Adrenal gland (tissue), 19 donors: ENCODE results near the gene PRAMEF15. TPM values are rescaled to one million over a fixed set of nuclear protein-coding genes. Genes with fewer than 3 reads are reported as not detected.
A peak's percentile ranks its signal among the peaks of the same experiment; 100 is the strongest.
"Not testable (repeated sequence)": the region's sequence is repeated elsewhere in the genome, so short reads cannot be mapped to it uniquely, and the experiment has no call there.

Experiments used
- DNase-seq, 7 donors: peaks; one replicate each; pipeline ENCODE4 v3.0.0-alpha.2; 2019 to 2020
- H3K27ac ChIP-seq, 5 donors: fragments of 200-600 bp; sonication (generic) in 4 of 5; 1 replicate in 3 of 5; 2 replicates in 2 of 5; pipeline versions ENCODE4 v1.5.1 to v1.8.0; 2016 to 2020; ENCODE audit warnings: mild to moderate bottlenecking in 1 of 5
- H3K27me3 ChIP-seq: fragments of 200-600 bp; 2 replicates; pipeline ENCODE4 v1.8.0; 2021
- H3K36me3 ChIP-seq, 2 donors: fragments of 200-600 bp; replicated peaks in 1 of 2; 1 replicate in 1 of 2; 2 replicates in 1 of 2; pipeline versions ENCODE4 v1.5.1 to v1.8.0; 2018 to 2022
- H3K4me1 ChIP-seq, 2 donors: fragments of 200-600 bp; replicated peaks in 1 of 2; 1 replicate in 1 of 2; 2 replicates in 1 of 2; pipeline versions ENCODE4 v1.5.1 to v1.8.0; 2018 to 2021
- H3K4me3 ChIP-seq, 4 donors: fragments of 200-600 bp; sonication (generic) in 3 of 4; one replicate each; pipeline ENCODE4 v1.5.1; 2016 to 2018
- H3K9me3 ChIP-seq, 3 donors: fragments of 200-600 bp; sonication (generic) in 1 of 3; replicated peaks in 1 of 3; 1 replicate in 2 of 3; 2 replicates in 1 of 3; pipeline versions ENCODE4 v1.5.1 to v1.8.0; 2016 to 2021
- WGBS, 4 donors: extraction: QIAGEN DNeasy Blood & Tissue Kit in 2 of 4; methylation state at CpG; one replicate each; pipeline versions ENCODE4 v1.1.5 to v1.1.7; 2013 to 2017; 5-methylcytosine and 5-hydroxymethylcytosine counted together
- intact Hi-C, 2 donors: fragments of 100-400 bp; cut with DNase I; formaldehyde crosslinking; loops; one replicate each; pipeline versions ENCODE4 v1.14.1 to v1.15.0; 2022 to 2023
- long read RNA-seq, 10 donors: library from polyadenylated mRNA in 3 of 10; unstranded in 2 of 10; stranded (forward) in 1 of 10; transcript quantifications; one replicate each; pipeline ENCODE4 v2.0.0 and lab custom pipeline, GENCODE V29; 2021 to 2026
- polyA plus RNA-seq, 3 donors: library from polyadenylated mRNA; stranded (reverse); fragments of 200-250 nt in 2 of 3; fragments of 350-450 nt in 1 of 3; fragmentation: Illumina TruSeq in 1 of 3; extraction: RNeasy Lipid Tissue Mini Kit (QIAGEN cat#74804) in 1 of 3; gene quantifications; one replicate each; pipeline ENCODE4 v1.2.3, GENCODE V29; 2013 to 2014
- total RNA-seq, 9 donors: library from RNA; depleted of rRNA in 4 of 9; stranded (reverse); fragments of >200 nt in 4 of 9; fragments of 120-200 nt in 1 of 9; fragmentation: NEBNext Ultra II Directional in 1 of 9; extraction: Animal tissue kit (Norgen Biotek cat#: 25700) in 1 of 9; gene quantifications; one replicate each; pipeline versions ENCODE4 v1.1.0 to v1.2.4, GENCODE V29; 2013 to 2023
- TF ChIP-seq, protein P1 (sequence below), 6 experiments: fragments of 450-650 bp in 4 of 6; fragments of 200-600 bp in 2 of 6; sonication (generic) in 1 of 6; IDR thresholded peaks; 1 replicate in 5 of 6; 2 replicates in 1 of 6; pipeline versions ENCODE4 v1.5.1 to v1.8.0; 2016 to 2021; ENCODE audit warnings: antibody characterized with exemption in 6 of 6, mild to moderate bottlenecking in 2 of 6, moderate library complexity in 1 of 6
- donor health status: healthy with polysubstance abuse.
- donor health status: Bipolar disorder and iron deficiency.
- donor health status: DM: yes; HTN: yes; CAD: no.
- donor health status: DM: no; HTN: no; CAD: no.
- donor health status: DM: no; HTN: no; CAD: no.
- donor health status: DM: yes; HTN: yes; CAD: no.

The PRAMEF15 gene
- total RNA-seq (not detected), polyA plus RNA-seq (not detected)
- long read RNA-seq, donor 1: 0 reads
- long read RNA-seq, donor 2: 0 reads
- long read RNA-seq, donor 3: 0 reads
- long read RNA-seq, donor 4: 0 reads
- long read RNA-seq, donor 5: 0 reads
- long read RNA-seq, donor 6: 0 reads
- long read RNA-seq, donor 7: 0 reads
- long read RNA-seq, donor 8: 0 reads
- long read RNA-seq, donor 9: 0 reads
- long read RNA-seq, donor 10: 0 reads

GRCh38 chr1:13315281-13315680 is at the start of gene PRAMEF15:
PRAMEF15 (plus strand) TSS chr1:13315581; CDS start chr1:13318408, 2,827 bp downstream.
- H3K9me3 ChIP-seq, H3K27me3 ChIP-seq, H3K27ac ChIP-seq, H3K36me3 ChIP-seq, H3K4me1 ChIP-seq, intact Hi-C loops, H3K4me3 ChIP-seq, DNase-seq: not testable (repeated sequence)
- WGBS, 4 donors: 41 to 81% (median 70%) methylated on average over 3 of the region's 4 CpGs

GRCh38 chr1:13277016-13277415 is 38.4 kb upstream of the PRAMEF15 start:
- intact Hi-C loops, H3K27ac ChIP-seq, H3K9me3 ChIP-seq, H3K27me3 ChIP-seq, H3K4me3 ChIP-seq, DNase-seq, H3K36me3 ChIP-seq, H3K4me1 ChIP-seq: not testable (repeated sequence)
- TF ChIP-seq, protein P1, sequence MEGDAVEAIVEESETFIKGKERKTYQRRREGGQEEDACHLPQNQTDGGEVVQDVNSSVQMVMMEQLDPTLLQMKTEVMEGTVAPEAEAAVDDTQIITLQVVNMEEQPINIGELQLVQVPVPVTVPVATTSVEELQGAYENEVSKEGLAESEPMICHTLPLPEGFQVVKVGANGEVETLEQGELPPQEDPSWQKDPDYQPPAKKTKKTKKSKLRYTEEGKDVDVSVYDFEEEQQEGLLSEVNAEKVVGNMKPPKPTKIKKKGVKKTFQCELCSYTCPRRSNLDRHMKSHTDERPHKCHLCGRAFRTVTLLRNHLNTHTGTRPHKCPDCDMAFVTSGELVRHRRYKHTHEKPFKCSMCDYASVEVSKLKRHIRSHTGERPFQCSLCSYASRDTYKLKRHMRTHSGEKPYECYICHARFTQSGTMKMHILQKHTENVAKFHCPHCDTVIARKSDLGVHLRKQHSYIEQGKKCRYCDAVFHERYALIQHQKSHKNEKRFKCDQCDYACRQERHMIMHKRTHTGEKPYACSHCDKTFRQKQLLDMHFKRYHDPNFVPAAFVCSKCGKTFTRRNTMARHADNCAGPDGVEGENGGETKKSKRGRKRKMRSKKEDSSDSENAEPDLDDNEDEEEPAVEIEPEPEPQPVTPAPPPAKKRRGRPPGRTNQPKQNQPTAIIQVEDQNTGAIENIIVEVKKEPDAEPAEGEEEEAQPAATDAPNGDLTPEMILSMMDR (IDR thresholded peaks at IDR 0.05): peak in 1 of 6 experiments; percentile 9
- 25 to 39% (median 33%) methylated on average over 2 to 3 of the region's 6 CpGs; no CpG with 5 or more reads in 1 of the 4 donors for WGBS, 4 donors

- H3K27ac ChIP-seq, H3K4me1 ChIP-seq, DNase-seq, intact Hi-C loops, H3K9me3 ChIP-seq, H3K4me3 ChIP-seq, H3K27me3 ChIP-seq, H3K36me3 ChIP-seq: not testable (repeated sequence)
- 68 to 77% (median 70%) methylated on average over 3 of the region's 3 CpGs for WGBS, 4 donors
These were observed 35.8 kb upstream of the PRAMEF15 start for GRCh38 chr1:13279617-13280016.

DNA sequence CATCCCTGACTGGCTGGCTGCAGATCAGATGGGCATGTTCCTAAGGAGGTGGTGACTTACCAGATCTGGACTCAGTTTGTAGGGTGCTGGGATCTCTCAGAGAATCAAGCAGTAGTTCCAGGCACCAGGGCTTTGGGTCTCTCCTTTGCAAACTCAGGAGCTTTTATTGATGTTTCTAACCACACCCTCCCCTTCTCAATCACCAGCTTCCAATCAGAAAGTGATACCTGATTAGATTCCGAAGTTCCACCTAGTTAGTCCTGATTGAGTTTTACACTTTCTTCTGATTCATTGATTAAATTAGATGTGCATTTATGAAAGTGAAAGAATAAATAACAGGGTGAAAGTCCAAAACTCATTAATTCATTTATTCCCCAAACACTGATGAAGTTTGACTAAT is 30.3 kb upstream of the PRAMEF15 start, which contains the start of gene PRAMEF8:
Gene PRAMEF8, minus strand, starts transcription at position 101 of the 400 bp plus-strand sequence. CDS start 1,046 bp downstream, outside the sequence.
- intact Hi-C loops: not testable (repeated sequence)
- WGBS, 4 donors: no CpG with 5 or more reads among the region's 1 CpG

GRCh38 chr1:13289030-13289429 is 26.4 kb upstream of the PRAMEF15 start:
- H3K36me3 ChIP-seq, H3K27ac ChIP-seq, H3K4me3 ChIP-seq, DNase-seq, intact Hi-C loops, H3K4me1 ChIP-seq, H3K27me3 ChIP-seq, H3K9me3 ChIP-seq: not testable (repeated sequence)
- WGBS, 4 donors: 67 to 96% (median 78%) methylated on average over 1 to 2 of the region's 3 CpGs; no CpG with 5 or more reads in 1 of the 4 donors

More for the DNA sequence above, 30.3 kb upstream of the PRAMEF15 start, which contains the start of gene PRAMEF8:
- not testable (repeated sequence) for H3K36me3 ChIP-seq, DNase-seq, H3K4me3 ChIP-seq, H3K27me3 ChIP-seq, H3K27ac ChIP-seq, H3K9me3 ChIP-seq, H3K4me1 ChIP-seq

GRCh38 chr1:13297216-13297931 is 18.0 kb upstream of the PRAMEF15 start:
- not testable (repeated sequence) for H3K27me3 ChIP-seq
- WGBS, 4 donors: 80 to 95% (median 86%) methylated on average over 1 to 2 of the region's 5 CpGs; no CpG with 5 or more reads in 1 of the 4 donors

GRCh38 chr1:13298699-13299098 is 16.7 kb upstream of the PRAMEF15 start:
- H3K27me3 ChIP-seq, H3K9me3 ChIP-seq, DNase-seq, H3K27ac ChIP-seq, H3K4me1 ChIP-seq, H3K36me3 ChIP-seq, H3K4me3 ChIP-seq, intact Hi-C loops: not testable (repeated sequence)
- WGBS, 4 donors: 94 to 100% methylated on average over 5 to 7 of the region's 27 CpGs; no CpG with 5 or more reads in 2 of the 4 donors

More at GRCh38 chr1:13297216-13297931, 18.0 kb upstream of the PRAMEF15 start:
- H3K9me3 ChIP-seq, H3K4me1 ChIP-seq, H3K36me3 ChIP-seq, DNase-seq, H3K4me3 ChIP-seq, intact Hi-C loops, H3K27ac ChIP-seq: not testable (repeated sequence)

DNA sequence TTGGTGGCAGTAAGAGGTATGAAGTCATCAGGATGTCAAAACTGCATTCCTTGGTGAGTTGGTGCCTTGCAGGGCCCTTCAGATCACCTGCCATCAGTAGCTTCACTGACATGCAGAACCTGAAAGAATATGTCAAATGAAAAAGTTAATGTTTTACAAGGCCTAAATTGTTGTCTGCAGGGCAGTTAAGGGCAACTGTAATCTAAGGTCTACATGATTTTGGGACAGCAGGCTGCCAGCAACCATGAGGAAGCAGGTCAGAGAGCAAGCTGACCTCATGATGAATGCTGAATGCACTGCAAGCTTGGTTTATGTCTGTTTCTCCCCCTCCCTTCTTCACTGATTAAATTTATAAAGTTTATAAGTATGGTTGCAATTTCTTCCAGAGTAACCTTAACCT is 13.2 kb upstream of the PRAMEF15 start:
- H3K4me3 ChIP-seq, H3K27ac ChIP-seq, intact Hi-C loops, H3K36me3 ChIP-seq, DNase-seq, H3K27me3 ChIP-seq, H3K9me3 ChIP-seq, H3K4me1 ChIP-seq: not testable (repeated sequence)

DNA sequence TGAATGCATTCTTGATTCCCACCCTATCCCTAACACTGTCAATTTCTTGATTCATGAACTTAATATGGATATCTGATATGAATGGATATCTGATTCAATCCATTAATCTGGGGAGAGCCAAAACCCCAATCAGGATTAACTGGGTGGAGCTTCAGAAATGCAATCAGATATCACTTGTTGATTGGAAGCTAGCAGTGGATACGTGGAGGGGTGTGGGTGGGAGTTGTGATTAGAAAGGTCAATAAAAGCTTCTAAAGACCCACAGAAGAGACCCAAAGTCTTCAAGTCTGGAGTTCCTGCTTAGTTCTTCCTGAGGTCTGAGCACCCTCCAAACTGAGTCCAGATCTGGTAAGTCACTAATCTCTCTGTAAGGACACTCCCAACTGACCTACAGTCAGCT is 12.1 kb upstream of the PRAMEF15 start, which contains the start of gene PRAMEF33:
Gene PRAMEF33, plus strand, starts transcription at position 301 of the 400 bp plus-strand sequence. CDS start 2,416 bp downstream, outside the sequence.
- H3K4me1 ChIP-seq, H3K27me3 ChIP-seq, H3K4me3 ChIP-seq, intact Hi-C loops, H3K36me3 ChIP-seq, H3K27ac ChIP-seq, DNase-seq, H3K9me3 ChIP-seq: not testable (repeated sequence)
- WGBS, 4 donors: no CpG with 5 or more reads among the region's 1 CpG

DNA sequence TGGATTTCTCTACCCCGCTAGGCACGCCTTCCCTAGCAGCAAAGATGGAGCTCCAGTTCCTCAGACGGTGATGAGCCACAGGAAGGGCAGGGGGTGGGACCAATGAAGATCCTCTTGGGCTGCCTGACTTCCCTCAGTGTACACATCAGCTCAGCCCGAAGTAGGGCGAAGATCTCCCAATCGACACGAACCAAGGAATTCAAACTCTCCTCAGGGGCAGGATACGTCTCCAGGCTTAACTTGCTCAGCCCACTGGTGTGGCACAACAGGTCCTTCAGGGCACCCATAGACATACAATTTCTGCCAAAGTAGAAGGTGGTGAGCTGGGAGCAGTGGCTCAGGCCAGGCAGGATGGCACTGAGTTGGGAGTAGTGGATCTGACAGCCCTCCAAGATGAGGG is 27.1 kb downstream of the PRAMEF15 start:
- WGBS, 4 donors: 74 to 85% (median 80%) methylated on average over 5 to 8 of the region's 8 CpGs
- H3K4me1 ChIP-seq, H3K9me3 ChIP-seq, DNase-seq, H3K27ac ChIP-seq, H3K4me3 ChIP-seq, H3K36me3 ChIP-seq, intact Hi-C loops, H3K27me3 ChIP-seq: not testable (repeated sequence)
